ENCODE measurements around the gene CPVL.
A peak's percentile ranks its signal among the peaks of the same experiment; 100 is the strongest.

The CPVL gene

GRCh38 chr7:29000717-29001076 is 145.6 kb downstream of the CPVL start:
- no peak for DNase-seq (ENCODE audit: low spot score)

DNA sequence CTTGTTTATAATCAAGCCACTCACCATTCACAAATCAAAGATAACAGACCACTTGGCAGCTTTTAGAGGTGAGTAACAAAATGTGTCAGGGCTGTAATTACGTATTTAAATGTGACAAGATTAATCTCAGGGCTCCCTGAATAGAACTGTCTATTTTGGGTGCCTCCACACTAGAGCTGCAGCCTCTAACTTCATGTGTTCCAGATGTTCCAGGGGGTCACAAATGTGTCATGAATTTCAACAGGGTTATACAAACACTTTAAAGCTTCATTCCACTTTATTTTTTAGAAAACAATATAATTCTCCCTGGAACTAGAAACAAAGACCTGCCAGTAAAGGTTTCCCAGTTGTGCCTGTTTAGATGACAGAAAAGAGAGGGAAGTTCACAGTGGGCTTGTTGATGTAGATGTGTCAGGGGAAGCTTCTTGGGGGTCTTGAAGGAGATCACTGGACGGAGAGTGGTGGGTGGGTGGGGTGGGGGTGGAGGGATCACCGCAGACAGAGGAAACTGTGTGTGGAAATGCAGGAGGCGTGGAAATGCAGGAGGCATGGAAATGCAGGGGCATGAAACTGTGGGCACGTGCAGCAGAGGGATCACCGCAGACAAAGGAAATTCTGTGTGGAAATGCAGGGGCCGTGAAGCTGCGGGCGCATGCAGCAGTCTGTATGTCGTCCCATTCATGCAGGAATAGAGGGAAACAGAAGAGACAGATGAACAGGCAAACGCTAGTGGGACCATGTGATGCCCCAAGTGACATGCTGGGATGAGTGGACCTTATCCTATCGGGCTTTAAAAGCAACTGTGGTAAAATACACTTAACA is 146.2 kb downstream of the CPVL start:
- no peak for DNase-seq (ENCODE audit: low spot score)

GRCh38 chr7:28999427-28999826 is 146.9 kb downstream of the CPVL start:
- no peak for DNase-seq (ENCODE audit: low spot score)

DNA sequence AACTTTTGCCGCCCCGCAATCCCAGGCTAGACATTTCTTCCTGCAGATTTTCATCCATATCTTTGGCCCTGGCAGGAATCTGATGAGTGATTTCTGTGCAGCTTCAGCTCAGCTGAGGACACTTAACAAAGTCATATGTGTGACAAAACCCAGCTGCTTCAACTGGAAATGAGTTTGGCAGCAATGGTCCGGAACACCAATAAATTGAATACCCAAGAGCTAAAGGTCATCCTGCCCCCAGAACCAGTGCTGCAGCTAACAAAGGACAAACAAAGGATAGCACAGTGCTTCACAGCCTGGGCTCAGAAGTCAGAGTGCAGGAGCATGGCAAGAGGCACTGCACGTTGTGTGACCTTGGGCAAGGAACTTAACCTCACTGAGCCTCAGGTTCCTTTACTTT is 148.2 kb downstream of the CPVL start:
- DNase-seq (ENCODE audit: low spot score): no peak

DNA sequence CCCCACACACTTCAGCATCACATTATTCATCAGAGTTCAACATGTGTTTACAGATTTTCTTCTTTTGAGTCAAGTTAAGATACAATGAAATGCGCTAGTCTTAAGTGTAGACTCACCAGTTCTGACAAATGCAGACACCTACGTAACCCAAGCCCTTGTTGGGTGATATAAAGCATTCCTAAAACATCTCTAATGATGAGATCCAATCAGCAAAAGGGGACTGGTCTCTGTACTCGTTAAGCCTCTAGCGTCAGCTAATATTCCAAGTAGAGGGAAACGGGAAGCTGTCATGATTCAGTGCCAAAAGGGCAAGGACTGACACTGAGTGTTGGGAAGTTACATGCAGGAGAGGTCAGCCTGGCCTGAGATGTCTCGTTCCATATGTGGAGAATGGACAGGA is 149.5 kb downstream of the CPVL start:
- no peak for DNase-seq (ENCODE audit: low spot score)

GRCh38 chr7:28993371-28993770 is 153.0 kb downstream of the CPVL start:
- DNase-seq (ENCODE audit: low spot score): no peak

GRCh38 chr7:28992798-28993197 is 153.5 kb downstream of the CPVL start:
- no peak for DNase-seq (ENCODE audit: low spot score)

DNA sequence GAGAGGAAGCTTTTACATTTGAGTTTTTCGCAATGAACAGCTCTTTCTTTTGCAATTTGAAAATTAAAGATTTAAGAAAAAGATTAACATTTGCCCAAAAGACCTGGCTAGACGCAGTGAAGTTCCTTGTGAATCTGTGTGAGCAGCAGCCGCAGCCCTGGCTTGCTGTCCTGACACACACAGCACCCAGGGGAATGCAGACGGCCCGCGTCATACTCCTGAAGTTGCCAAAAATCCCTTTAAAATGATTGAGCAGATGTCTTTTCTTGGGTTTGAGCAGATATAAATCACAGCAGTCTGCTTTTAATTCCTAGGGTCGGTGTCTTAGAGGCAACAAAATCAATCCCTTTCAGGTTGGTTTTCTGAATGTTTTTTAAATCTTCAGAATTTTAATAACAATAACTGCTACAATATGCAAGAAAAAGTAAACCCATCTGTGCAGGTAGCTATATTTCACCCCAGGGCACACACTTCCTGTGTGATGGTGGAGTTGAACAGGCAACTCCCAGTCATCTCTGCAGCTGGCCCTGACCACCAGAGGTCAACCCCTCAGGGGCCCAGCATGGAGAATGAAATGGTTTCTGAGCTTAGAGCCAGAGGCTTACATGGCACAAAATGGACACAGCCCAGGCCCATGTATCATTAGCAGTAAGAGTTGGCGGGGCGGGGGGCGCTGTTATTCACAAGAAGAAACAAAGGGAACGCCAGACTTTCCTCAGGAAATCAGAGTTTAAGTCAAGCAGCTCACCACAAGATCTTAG is 156.0 kb downstream of the CPVL start:
- no peak for DNase-seq (ENCODE audit: low spot score)

GRCh38 chr7:28989211-28989980 is 156.9 kb downstream of the CPVL start:
- DNase-seq (ENCODE audit: low spot score): no peak

- DNase-seq (ENCODE audit: low spot score): no peak
Measured at GRCh38 chr7:28988810-28989209, 157.5 kb downstream of the CPVL start.

DNA sequence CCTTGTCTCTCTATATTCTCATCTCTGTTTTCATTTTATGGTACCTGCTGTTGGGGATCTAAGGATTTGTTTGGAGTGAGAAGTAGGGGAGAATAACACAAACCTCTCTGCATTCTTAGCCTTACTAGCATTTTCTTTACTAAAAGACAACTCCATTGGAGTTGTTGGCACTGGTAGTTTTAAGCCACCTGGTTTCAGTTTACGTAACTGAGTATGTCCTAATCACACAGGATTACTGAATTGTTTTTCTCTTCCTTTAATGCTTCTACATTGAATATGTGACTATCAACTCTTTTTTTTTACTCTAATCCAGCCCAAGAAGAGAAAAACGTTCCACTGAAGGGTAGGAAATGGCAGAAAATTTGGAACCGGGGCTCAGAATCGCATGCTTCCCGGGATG is 158.2 kb downstream of the CPVL start:
- DNase-seq (ENCODE audit: low spot score): no peak

GRCh38 chr7:28986765-28987110 is 159.6 kb downstream of the CPVL start:
- no peak for DNase-seq (ENCODE audit: low spot score)

GRCh38 chr7:28986028-28986764 is 160.1 kb downstream of the CPVL start:
- no peak for DNase-seq (ENCODE audit: low spot score)

GRCh38 chr7:28984631-28985030 is 161.7 kb downstream of the CPVL start:
- DNase-seq (ENCODE audit: low spot score): peak; percentile 42

DNA sequence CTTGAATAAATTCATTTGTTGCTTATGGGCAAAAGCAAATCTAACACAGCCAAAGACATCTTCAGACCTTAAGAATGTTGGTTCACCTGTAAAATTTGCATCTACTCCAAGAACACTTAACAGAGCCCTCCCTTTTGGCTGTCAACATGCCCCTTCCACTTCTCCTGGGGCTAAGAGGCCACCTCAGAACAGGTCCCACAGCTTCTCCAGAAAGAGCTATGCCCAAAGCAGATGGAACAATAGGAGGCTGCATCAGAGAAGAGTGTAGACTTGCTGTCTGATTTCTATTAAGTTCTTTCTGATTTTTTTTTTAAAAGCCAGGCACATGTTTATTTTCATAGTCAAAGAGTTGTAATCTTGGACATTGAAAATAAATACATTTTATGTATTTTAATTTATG is 162.1 kb downstream of the CPVL start:
- DNase-seq (ENCODE audit: low spot score): no peak

- DNase-seq (ENCODE audit: low spot score): no peak
Measured at GRCh38 chr7:28983396-28984190, 162.7 kb downstream of the CPVL start.

- DNase-seq (ENCODE audit: low spot score): peak; percentile 39
Measured at GRCh38 chr7:28981161-28981465, 165.2 kb downstream of the CPVL start.

- no peak for DNase-seq (ENCODE audit: low spot score)
Measured at GRCh38 chr7:28980451-28981160, 165.7 kb downstream of the CPVL start.

DNA sequence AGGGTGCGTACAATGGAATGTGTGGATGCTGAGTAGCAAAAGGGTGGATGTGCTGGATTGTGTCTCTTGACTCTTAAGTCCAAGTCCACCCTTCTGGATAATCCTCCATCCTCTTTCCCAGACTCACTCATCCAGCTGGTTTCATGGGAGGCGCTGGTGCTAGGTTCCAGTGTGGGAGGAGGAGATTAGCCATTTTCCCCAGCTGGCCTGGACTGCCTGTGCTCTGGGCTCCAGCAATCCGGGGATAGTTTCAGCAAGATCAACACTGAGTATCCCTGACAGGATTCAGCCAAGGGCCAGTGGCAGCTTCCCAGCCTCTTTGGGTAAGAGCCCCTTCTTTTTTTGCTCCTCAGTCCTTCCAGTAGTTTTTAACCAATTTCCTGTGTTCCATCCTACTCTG is 166.6 kb downstream of the CPVL start:
- DNase-seq (ENCODE audit: low spot score): no peak

- DNase-seq (ENCODE audit: low spot score): no peak
Measured at GRCh38 chr7:28977881-28978280, 168.5 kb downstream of the CPVL start.

DNA sequence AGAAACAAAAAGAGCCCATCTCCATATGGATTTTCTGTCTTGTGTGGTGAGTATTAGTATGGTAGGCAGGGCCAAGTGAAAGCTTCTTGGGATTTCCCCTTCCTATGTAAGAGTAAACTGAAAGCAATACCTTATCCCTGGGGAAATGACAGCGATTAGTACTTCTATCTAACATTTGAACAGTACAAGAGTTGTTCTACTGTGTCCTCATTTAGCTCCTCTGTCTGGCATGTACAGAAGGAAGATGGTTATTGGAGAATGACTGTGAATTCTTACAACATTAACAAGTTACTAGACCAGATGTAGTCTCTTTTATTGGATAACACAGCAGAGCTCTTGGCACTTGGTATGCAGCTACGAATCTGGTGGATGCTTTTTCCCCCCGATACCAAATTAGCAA is 170.3 kb downstream of the CPVL start:
- DNase-seq (ENCODE audit: low spot score): no peak

Measured in putamen (tissue), 1 donor.